MM.1S (cell line): ENCODE data around the gene OR4D6.

Source experiments
- DNase-seq: peaks from one replicate; pipeline ENCODE4 v3.0.0-alpha.2; 2015
- H2AFZ ChIP-seq: fragments of 300-600 bp; sonication (generic); 2 replicates; pipeline ENCODE4 v1.6.0; 2016; ENCODE audit warnings: antibody characterized with exemption, low read length
- H3F3A ChIP-seq: fragments of 300-600 bp; sonication (generic); 2 replicates; pipeline ENCODE4 v1.6.1; 2016; ENCODE audit warnings: mild to moderate bottlenecking, antibody characterized with exemption, low read length, moderate library complexity, mixed read lengths; ENCODE audit not compliant: insufficient read depth
- H3K27ac ChIP-seq: fragments of 300-600 bp; sonication (generic); 2 replicates; pipeline ENCODE4 v1.5.1; 2016; ENCODE audit warnings: mild to moderate bottlenecking, low read length
- H3K27me3 ChIP-seq: fragments of 300-600 bp; sonication (generic); replicated peaks from 2 replicates; pipeline ENCODE4 v1.6.0; 2016; ENCODE audit warnings: low read length; ENCODE audit not compliant: insufficient read depth
- H3K36me3 ChIP-seq: fragments of 300-600 bp; sonication (generic); replicated peaks from 2 replicates; pipeline ENCODE4 v1.6.1; 2016; ENCODE audit warnings: mild to moderate bottlenecking, low read length, mixed read lengths; ENCODE audit not compliant: insufficient read depth
- H3K4me1 ChIP-seq: fragments of 300-600 bp; sonication (generic); 2 replicates; pipeline ENCODE4 v1.6.1; 2016; ENCODE audit warnings: low read length, mixed read lengths
- H3K4me2 ChIP-seq: fragments of 300-600 bp; sonication (generic); 2 replicates; pipeline ENCODE4 v1.6.0; 2016; ENCODE audit warnings: low read depth, low read length
- H3K4me3 ChIP-seq: fragments of 300-600 bp; sonication (generic); 2 replicates; pipeline ENCODE4 v1.5.1; 2016; ENCODE audit warnings: low read length, mixed read lengths
- H3K79me2 ChIP-seq: fragments of 300-600 bp; sonication (generic); 2 replicates; pipeline ENCODE4 v1.6.1; 2016; ENCODE audit warnings: mixed run types, low read length, mixed read lengths
- H3K9ac ChIP-seq: fragments of 300-600 bp; sonication (generic); 2 replicates; pipeline ENCODE4 v1.6.1; 2016; ENCODE audit warnings: low read length, mixed read lengths
- H3K9me2 ChIP-seq: fragments of 300-600 bp; sonication (generic); replicated peaks from 2 replicates; pipeline ENCODE4 v1.6.1; 2016; ENCODE audit warnings: mild to moderate bottlenecking, low read length, mixed read lengths; ENCODE audit not compliant: insufficient read depth
- H3K9me3 ChIP-seq: fragments of 300-600 bp; sonication (generic); replicated peaks from 2 replicates; pipeline ENCODE4 v1.6.1; 2016; ENCODE audit warnings: mild to moderate bottlenecking, low read length, mixed read lengths; ENCODE audit not compliant: insufficient read depth
- H4K20me1 ChIP-seq: fragments of 300-600 bp; sonication (generic); 2 replicates; pipeline ENCODE4 v1.6.1; 2016; ENCODE audit warnings: mild to moderate bottlenecking, low read length, moderate library complexity, mixed read lengths; ENCODE audit not compliant: insufficient read depth
- EZH2 ChIP-seq: fragments of 300-600 bp; sonication (generic); optimal IDR thresholded peaks from 2 replicates; pipeline ENCODE3; 2017; ENCODE audit warnings: low read depth, mild to moderate bottlenecking, antibody characterized with exemption, low read length, mixed read lengths
- EZH2phosphoT487 ChIP-seq: fragments of 300-600 bp; sonication (generic); IDR thresholded peaks from 2 replicates; pipeline ENCODE4 v1.6.1; 2018; ENCODE audit warnings: antibody characterized with exemption, low read length
- TF ChIP-seq, protein P1 (sequence below): fragments of 300-600 bp; sonication (generic); IDR thresholded peaks from 2 replicates; pipeline ENCODE4 v1.5.1; 2016; ENCODE audit warnings: antibody characterized with exemption, low read length, mixed read lengths

The OR4D6 gene

DNA sequence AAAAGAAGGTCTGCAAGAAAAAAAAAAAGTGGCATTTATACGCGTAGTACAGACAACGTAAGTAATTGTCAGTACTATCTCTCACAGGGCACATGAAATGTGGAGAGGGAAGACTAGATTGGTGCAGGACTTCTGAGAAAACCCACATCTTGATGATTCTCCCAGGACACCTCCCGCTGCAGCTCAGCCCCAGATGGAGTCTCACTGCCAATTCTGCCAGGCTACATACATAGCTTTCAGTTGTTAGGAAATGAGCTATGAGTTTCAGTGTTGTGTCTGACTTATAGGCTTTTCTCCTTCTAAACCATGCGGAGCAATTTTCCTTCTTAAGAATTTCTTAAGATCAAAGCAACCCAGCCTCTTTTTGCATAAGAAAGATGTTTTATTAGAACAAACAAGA is 40.1 kb upstream of the OR4D6 start:
- TF ChIP-seq EZH2phosphoT487 (no peak), EZH2 (no peak)
- TF ChIP-seq, protein P1, sequence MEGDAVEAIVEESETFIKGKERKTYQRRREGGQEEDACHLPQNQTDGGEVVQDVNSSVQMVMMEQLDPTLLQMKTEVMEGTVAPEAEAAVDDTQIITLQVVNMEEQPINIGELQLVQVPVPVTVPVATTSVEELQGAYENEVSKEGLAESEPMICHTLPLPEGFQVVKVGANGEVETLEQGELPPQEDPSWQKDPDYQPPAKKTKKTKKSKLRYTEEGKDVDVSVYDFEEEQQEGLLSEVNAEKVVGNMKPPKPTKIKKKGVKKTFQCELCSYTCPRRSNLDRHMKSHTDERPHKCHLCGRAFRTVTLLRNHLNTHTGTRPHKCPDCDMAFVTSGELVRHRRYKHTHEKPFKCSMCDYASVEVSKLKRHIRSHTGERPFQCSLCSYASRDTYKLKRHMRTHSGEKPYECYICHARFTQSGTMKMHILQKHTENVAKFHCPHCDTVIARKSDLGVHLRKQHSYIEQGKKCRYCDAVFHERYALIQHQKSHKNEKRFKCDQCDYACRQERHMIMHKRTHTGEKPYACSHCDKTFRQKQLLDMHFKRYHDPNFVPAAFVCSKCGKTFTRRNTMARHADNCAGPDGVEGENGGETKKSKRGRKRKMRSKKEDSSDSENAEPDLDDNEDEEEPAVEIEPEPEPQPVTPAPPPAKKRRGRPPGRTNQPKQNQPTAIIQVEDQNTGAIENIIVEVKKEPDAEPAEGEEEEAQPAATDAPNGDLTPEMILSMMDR: no peak
- no peaks in the 10 kb centered on the region; the same call in 1 of the 2 replicates for H3F3A ChIP-seq
- no peaks in the 10 kb centered on the region for H3K9me2 ChIP-seq
- no peak overlapping the region for H3K27ac ChIP-seq
- 0 out of 2 replicates have a peak overlapping the region, but pooled peaks have one; percentile 23 for H3K4me2 ChIP-seq
- H3K36me3 ChIP-seq: no peaks in the 10 kb centered on the region
- no peak overlapping the region for H3K9ac ChIP-seq
- no peak overlapping the region for H3K4me3 ChIP-seq
- DNase-seq: no peak
- peaks cover 6% of the 10 kb centered on the region; the same call in 1 of the 2 replicates for H3K4me1 ChIP-seq
- no peaks in the 10 kb centered on the region for H3K79me2 ChIP-seq
- H4K20me1 ChIP-seq: no peaks in the 10 kb centered on the region
- H3K9me3 ChIP-seq: no peaks in the 10 kb centered on the region
- no peak overlapping the region for H2AFZ ChIP-seq
- no peaks in the 10 kb centered on the region for H3K27me3 ChIP-seq

DNA sequence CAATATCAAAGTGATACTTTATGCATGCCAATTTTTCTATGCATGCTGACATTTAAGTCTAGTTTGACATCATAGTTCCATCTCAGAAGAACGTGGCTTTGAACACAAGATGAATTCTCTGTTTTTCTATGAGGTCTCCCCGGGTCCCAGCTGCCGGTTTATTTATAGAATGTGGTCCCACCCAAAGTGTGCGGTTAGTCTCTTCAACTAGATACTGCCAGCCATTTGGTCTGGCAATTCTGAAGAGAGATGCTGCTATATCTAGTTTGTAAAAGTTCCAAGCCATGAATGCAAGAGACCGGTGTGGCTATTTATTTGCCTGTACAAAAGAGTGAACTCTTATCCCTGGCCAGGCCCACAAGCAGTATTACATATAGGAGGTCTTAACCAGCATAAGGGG is 39.7 kb upstream of the OR4D6 start:
- TF ChIP-seq, protein P1: no peak
- TF ChIP-seq EZH2phosphoT487 (no peak), EZH2 (no peak)
- Histone ChIP-seq H3K9ac (no peak overlapping the region), H3K9me2 (no peaks in the 10 kb centered on the region), H3K79me2 (no peaks in the 10 kb centered on the region), H3K4me3 (no peak overlapping the region), H3K9me3 (no peaks in the 10 kb centered on the region), H4K20me1 (no peaks in the 10 kb centered on the region), H3K4me1 (peaks cover 6% of the 10 kb centered on the region; the same call in 1 of the 2 replicates), H2AFZ (no peak overlapping the region; the same call in 1 of the 2 replicates), H3K4me2 (peak overlapping the region; percentile 23; the same call in 1 of the 2 replicates), H3F3A (no peaks in the 10 kb centered on the region; the same call in 1 of the 2 replicates), H3K27me3 (no peaks in the 10 kb centered on the region), H3K27ac (no peak overlapping the region), H3K36me3 (no peaks in the 10 kb centered on the region)
- peak; percentile 44 for DNase-seq

- no peaks in the 10 kb centered on the region; the same call in 1 of the 2 replicates for H3F3A ChIP-seq
- peaks cover 6% of the 10 kb centered on the region; the same call in 1 of the 2 replicates for H3K4me1 ChIP-seq
- H3K4me2 ChIP-seq: no peak overlapping the region
- H3K27me3 ChIP-seq: no peaks in the 10 kb centered on the region
- H3K9me2 ChIP-seq: no peaks in the 10 kb centered on the region
- H3K4me3 ChIP-seq: no peak overlapping the region
- H3K79me2 ChIP-seq: no peaks in the 10 kb centered on the region
- no peaks in the 10 kb centered on the region for H3K9me3 ChIP-seq
- no peak for DNase-seq
- TF ChIP-seq, protein P1: no peak
- TF ChIP-seq EZH2phosphoT487 (no peak), EZH2 (no peak)
- H3K36me3 ChIP-seq: no peaks in the 10 kb centered on the region
- H3K9ac ChIP-seq: no peak overlapping the region
- H4K20me1 ChIP-seq: no peaks in the 10 kb centered on the region
- no peak overlapping the region for H2AFZ ChIP-seq
- no peak overlapping the region for H3K27ac ChIP-seq
Observed at GRCh38 chr11:59418156-59418555, 38.6 kb upstream of the OR4D6 start.
